ENCODE data around the gene DGKG. TPM values are rescaled to one million over a fixed set of nuclear protein-coding genes. Genes with fewer than 3 reads are reported as not detected.
A peak's percentile ranks its signal among the peaks of the same experiment; 100 is the strongest.

The DGKG gene
- total RNA-seq (under 1 TPM; 0.04 to 0.20 TPM), polyA plus RNA-seq (not detected)

GRCh38 chr3:186361762-186362536, at the start of gene DGKG:
DGKG (minus strand) TSS chr3:186362234; CDS start chr3:186320459, 41,775 bp downstream.
- Mint-ChIP-seq H3K27ac (no peak within 1 kb of the TSS), H3K4me3 (peak within 1 kb of the TSS in 6 of 7 donors; percentile 22 to 73 (median 51)), H3K27me3 (peaks cover 30 to 65% of the 10 kb centered on the region in 2 donors), H3K4me1 (peaks cover 3 to 7% (median 5%) of the 10 kb centered on the region in 3 donors), H3K36me3 (no peaks in the 10 kb centered on the region), H3K9me3 (no peaks in the 10 kb centered on the region)
- DNase-seq, result no peak
- Histone ChIP-seq H3K4me1 (ENCODE audit: insufficient read depth, low read length) (no peaks in the 10 kb centered on the region), H3K4me3 (ENCODE audit: low read length) (no peak within 1 kb of the TSS), H3K27me3 (ENCODE audit: insufficient read depth, low read length, poor library complexity, severe bottlenecking) (peaks cover 15% of the 10 kb centered on the region), H3K27ac (ENCODE audit: low read depth, low read length) (no peak within 1 kb of the TSS), H3K9me3 (ENCODE audit: low read length) (no peaks in the 10 kb centered on the region), H3K36me3 (ENCODE audit: insufficient read depth, low read length) (no peaks in the 10 kb centered on the region)
- POLR2A ChIA-PET, result no interaction called here
- CTCF ChIA-PET, result no interaction called here

- H3K36me3 ChIP-seq (ENCODE audit: insufficient read depth, low read length), result no peaks in the 10 kb centered on the region
- H3K4me3 ChIP-seq (ENCODE audit: low read length), result no peak overlapping the region
- no peak overlapping the region for H3K27ac ChIP-seq (ENCODE audit: low read depth, low read length)
- H3K4me3 Mint-ChIP-seq, result no peak overlapping the region
- no peaks in the 10 kb centered on the region for H3K36me3 Mint-ChIP-seq
- no peak for DNase-seq
- peaks cover 5 to 19% of the 10 kb centered on the region in 2 donors for H3K27me3 Mint-ChIP-seq
- no peaks in the 10 kb centered on the region for H3K27me3 ChIP-seq (ENCODE audit: insufficient read depth, low read length, poor library complexity, severe bottlenecking)
- CTCF ChIA-PET, result no interaction called here
- POLR2A ChIA-PET, result no interaction called here
- H3K4me1 ChIP-seq (ENCODE audit: insufficient read depth, low read length), result no peaks in the 10 kb centered on the region
- no peaks in the 10 kb centered on the region for H3K9me3 Mint-ChIP-seq
- no peaks in the 10 kb centered on the region for H3K9me3 ChIP-seq (ENCODE audit: low read length)
- peaks cover 12 to 18% (median 18%) of the 10 kb centered on the region in 3 donors for H3K4me1 Mint-ChIP-seq
- H3K27ac Mint-ChIP-seq, result peak overlapping the region in 1 of 8 donors; percentile 1
These were observed 49.1 kb upstream of the DGKG start for GRCh38 chr3:186411089-186411488.

GRCh38 chr3:186406669-186407635, 44.9 kb upstream of the DGKG start:
- ChIA-PET CTCF (no interaction called here), POLR2A (no interaction called here)
- no peaks in the 10 kb centered on the region for H3K4me1 Mint-ChIP-seq
- DNase-seq, result no peak
- Histone ChIP-seq H3K4me1 (ENCODE audit: insufficient read depth, low read length) (no peaks in the 10 kb centered on the region), H3K27ac (ENCODE audit: low read depth, low read length) (no peak overlapping the region), H3K36me3 (ENCODE audit: insufficient read depth, low read length) (no peaks in the 10 kb centered on the region), H3K27me3 (ENCODE audit: insufficient read depth, low read length, poor library complexity, severe bottlenecking) (no peaks in the 10 kb centered on the region), H3K4me3 (ENCODE audit: low read length) (no peak overlapping the region), H3K9me3 (ENCODE audit: low read length) (no peaks in the 10 kb centered on the region)
- H3K9me3 Mint-ChIP-seq, result no peaks in the 10 kb centered on the region
- H3K4me3 Mint-ChIP-seq, result no peak overlapping the region
- H3K27ac Mint-ChIP-seq, result no peak overlapping the region
- peaks cover 9 to 18% of the 10 kb centered on the region in 2 donors for H3K27me3 Mint-ChIP-seq
- no peaks in the 10 kb centered on the region for H3K36me3 Mint-ChIP-seq

- no peaks in the 10 kb centered on the region for H3K36me3 ChIP-seq (ENCODE audit: insufficient read depth, low read length)
- H3K27ac ChIP-seq (ENCODE audit: low read depth, low read length), result no peak overlapping the region
- no peaks in the 10 kb centered on the region for H3K27me3 ChIP-seq (ENCODE audit: insufficient read depth, low read length, poor library complexity, severe bottlenecking)
- no peaks in the 10 kb centered on the region for H3K9me3 ChIP-seq (ENCODE audit: low read length)
- POLR2A ChIA-PET, result no interaction called here
- H3K27ac Mint-ChIP-seq, result no peak overlapping the region
- no peak overlapping the region for H3K4me3 ChIP-seq (ENCODE audit: low read length)
- H3K9me3 Mint-ChIP-seq, result peaks cover 0 to 1% (median 0%) of the 10 kb centered on the region in 5 donors
- H3K4me1 ChIP-seq (ENCODE audit: insufficient read depth, low read length), result no peaks in the 10 kb centered on the region
- H3K27me3 Mint-ChIP-seq, result peaks cover 6 to 8% of the 10 kb centered on the region in 2 donors
- H3K4me3 Mint-ChIP-seq, result no peak overlapping the region
- no peak for DNase-seq
- no peaks in the 10 kb centered on the region for H3K4me1 Mint-ChIP-seq
- peaks cover 0 to 8% (median 0%) of the 10 kb centered on the region in 3 donors for H3K36me3 Mint-ChIP-seq
- CTCF ChIA-PET, result no interaction called here
These were observed 39.5 kb upstream of the DGKG start for GRCh38 chr3:186401556-186401955.

- Histone ChIP-seq H3K4me1 (ENCODE audit: insufficient read depth, low read length) (no peaks in the 10 kb centered on the region), H3K27me3 (ENCODE audit: insufficient read depth, low read length, poor library complexity, severe bottlenecking) (no peaks in the 10 kb centered on the region)
These were observed 38.6 kb upstream of the DGKG start for GRCh38 chr3:186400662-186401061.

GRCh38 chr3:186400026-186400425, 38.0 kb upstream of the DGKG start:
- Mint-ChIP-seq H3K9me3 (peaks cover 0 to 1% (median 0%) of the 10 kb centered on the region in 5 donors), H3K36me3 (peaks cover 0 to 8% (median 0%) of the 10 kb centered on the region in 3 donors), H3K4me3 (no peak overlapping the region), H3K27me3 (peaks cover 8% of the 10 kb centered on the region in 2 donors), H3K4me1 (no peaks in the 10 kb centered on the region), H3K27ac (no peak overlapping the region)
- Histone ChIP-seq H3K36me3 (ENCODE audit: insufficient read depth, low read length) (no peaks in the 10 kb centered on the region), H3K27me3 (ENCODE audit: insufficient read depth, low read length, poor library complexity, severe bottlenecking) (no peaks in the 10 kb centered on the region), H3K9me3 (ENCODE audit: low read length) (no peaks in the 10 kb centered on the region), H3K4me3 (ENCODE audit: low read length) (no peak overlapping the region), H3K27ac (ENCODE audit: low read depth, low read length) (no peak overlapping the region), H3K4me1 (ENCODE audit: insufficient read depth, low read length) (no peaks in the 10 kb centered on the region)
- CTCF ChIA-PET, result no interaction called here
- POLR2A ChIA-PET, result no interaction called here
- no peak for DNase-seq

More at GRCh38 chr3:186400662-186401061, 38.6 kb upstream of the DGKG start:
- Mint-ChIP-seq H3K36me3 (peaks cover 0 to 8% (median 0%) of the 10 kb centered on the region in 3 donors), H3K4me1 (no peaks in the 10 kb centered on the region), H3K27me3 (peaks cover 8% of the 10 kb centered on the region in 2 donors), H3K4me3 (no peak overlapping the region), H3K9me3 (peaks cover 0 to 1% (median 0%) of the 10 kb centered on the region in 5 donors), H3K27ac (no peak overlapping the region)
- no peaks in the 10 kb centered on the region for H3K36me3 ChIP-seq (ENCODE audit: insufficient read depth, low read length)
- DNase-seq, result no peak
- no peak overlapping the region for H3K4me3 ChIP-seq (ENCODE audit: low read length)
- no peaks in the 10 kb centered on the region for H3K9me3 ChIP-seq (ENCODE audit: low read length)
- no peak overlapping the region for H3K27ac ChIP-seq (ENCODE audit: low read depth, low read length)
- POLR2A ChIA-PET, result no interaction called here
- CTCF ChIA-PET, result no interaction called here

- no peaks in the 10 kb centered on the region for H3K27me3 ChIP-seq (ENCODE audit: insufficient read depth, low read length, poor library complexity, severe bottlenecking)
- Mint-ChIP-seq H3K9me3 (peaks cover 0 to 5% (median 0%) of the 10 kb centered on the region in 5 donors), H3K27ac (no peak overlapping the region), H3K36me3 (peaks cover 0 to 8% (median 0%) of the 10 kb centered on the region in 3 donors), H3K4me3 (no peak overlapping the region), H3K27me3 (peaks cover 7 to 23% of the 10 kb centered on the region in 2 donors), H3K4me1 (no peaks in the 10 kb centered on the region)
- no peak overlapping the region for H3K4me3 ChIP-seq (ENCODE audit: low read length)
- H3K36me3 ChIP-seq (ENCODE audit: insufficient read depth, low read length), result no peaks in the 10 kb centered on the region
- no peak overlapping the region for H3K27ac ChIP-seq (ENCODE audit: low read depth, low read length)
- DNase-seq, result no peak
- H3K9me3 ChIP-seq (ENCODE audit: low read length), result no peaks in the 10 kb centered on the region
- no peaks in the 10 kb centered on the region for H3K4me1 ChIP-seq (ENCODE audit: insufficient read depth, low read length)
- ChIA-PET CTCF (no interaction called here), POLR2A (no interaction called here)
These were observed 32.7 kb upstream of the DGKG start for GRCh38 chr3:186394566-186395217.

All from CD8-positive, alpha-beta memory T cell (primary cell).